IPS-20b (cell line): ENCODE results near the gene USF2.

Source experiments
- H3K27ac ChIP-seq: one replicate; pipeline ENCODE4 v1.5.1; 2013; ENCODE audit warnings: low read length
- H3K27me3 ChIP-seq: 2 replicates; pipeline ENCODE4 v1.6.1; 2013; ENCODE audit warnings: mild to moderate bottlenecking, low read length, inconsistent platforms; ENCODE audit not compliant: insufficient read depth
- H3K36me3 ChIP-seq: 2 replicates; pipeline ENCODE4 v1.6.1; 2013; ENCODE audit warnings: low read depth, mild to moderate bottlenecking, inconsistent platforms, low read length, moderate library complexity; ENCODE audit not compliant: insufficient read depth
- H3K4me1 ChIP-seq: 2 replicates; pipeline ENCODE4 v1.6.1; 2013; ENCODE audit warnings: mild to moderate bottlenecking, control low read depth, inconsistent platforms, low read length, moderate library complexity; ENCODE audit not compliant: insufficient read depth
- H3K4me3 ChIP-seq: 2 replicates; pipeline ENCODE4 v1.5.1; 2013; ENCODE audit warnings: mild to moderate bottlenecking, low read length, inconsistent platforms
- H3K9ac ChIP-seq: 2 replicates; pipeline ENCODE4 v1.6.1; 2013; ENCODE audit warnings: low read depth, mild to moderate bottlenecking, inconsistent platforms, low read length, moderate library complexity
- H3K9me3 ChIP-seq: 2 replicates; pipeline ENCODE4 v1.6.1; 2013; ENCODE audit warnings: mild to moderate bottlenecking, low read depth, low read length, inconsistent platforms; ENCODE audit not compliant: insufficient read depth

The USF2 gene

DNA sequence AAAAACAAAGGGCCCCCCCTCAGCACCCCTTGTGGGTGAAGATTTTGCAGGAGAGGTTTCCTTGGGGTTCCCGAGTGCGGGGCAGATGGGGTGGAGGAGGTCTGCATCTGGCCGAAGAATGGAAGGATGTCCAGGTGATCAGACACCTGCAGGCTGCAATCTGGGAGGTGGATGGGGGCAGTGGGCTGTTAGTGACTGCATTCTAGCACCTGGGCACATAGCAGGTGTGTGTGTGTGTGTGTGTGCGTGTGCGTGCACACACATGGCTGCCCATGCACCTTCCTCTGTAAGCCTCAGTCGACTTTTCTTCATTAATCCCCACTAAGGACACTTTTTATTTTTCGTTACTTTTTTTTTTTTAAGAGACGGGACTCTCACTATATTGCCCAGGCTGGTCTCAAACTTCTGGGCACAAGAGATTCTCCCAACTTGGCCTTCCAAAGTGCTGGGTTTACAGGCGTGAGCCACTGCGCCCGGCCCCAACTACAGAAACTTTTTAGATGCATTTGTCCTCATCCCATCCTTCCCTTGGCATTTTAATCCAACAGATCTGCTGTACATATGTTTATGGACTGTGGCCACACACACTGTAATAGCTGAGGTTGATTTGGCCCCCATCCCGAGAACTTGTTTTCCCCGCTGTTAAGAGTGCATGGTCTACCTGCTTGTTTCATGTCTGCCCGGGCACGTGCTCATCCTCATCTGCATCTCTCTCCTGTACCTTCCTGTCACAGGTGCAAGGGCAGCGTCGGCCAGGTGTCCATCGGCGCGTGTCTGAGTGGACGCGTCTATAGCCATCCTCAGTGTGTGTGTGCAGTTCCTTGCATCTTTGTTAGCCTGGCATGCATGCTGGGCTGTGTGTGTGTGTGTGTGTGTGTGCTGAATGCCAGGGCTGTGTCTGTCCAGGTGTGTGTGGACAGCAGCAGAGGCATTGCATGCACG, 23.9 kb downstream of the USF2 start:
- Histone ChIP-seq H3K4me3 (no peak overlapping the region), H3K9me3 (no peaks in the 10 kb centered on the region), H3K27ac (no peak overlapping the region), H3K4me1 (no peaks in the 10 kb centered on the region; the same call in 1 of the 2 replicates), H3K27me3 (0 out of 2 replicates have a peak, but pooled peaks cover 5% of the 10 kb centered on the region), H3K36me3 (no peaks in the 10 kb centered on the region), H3K9ac (no peak overlapping the region)

DNA sequence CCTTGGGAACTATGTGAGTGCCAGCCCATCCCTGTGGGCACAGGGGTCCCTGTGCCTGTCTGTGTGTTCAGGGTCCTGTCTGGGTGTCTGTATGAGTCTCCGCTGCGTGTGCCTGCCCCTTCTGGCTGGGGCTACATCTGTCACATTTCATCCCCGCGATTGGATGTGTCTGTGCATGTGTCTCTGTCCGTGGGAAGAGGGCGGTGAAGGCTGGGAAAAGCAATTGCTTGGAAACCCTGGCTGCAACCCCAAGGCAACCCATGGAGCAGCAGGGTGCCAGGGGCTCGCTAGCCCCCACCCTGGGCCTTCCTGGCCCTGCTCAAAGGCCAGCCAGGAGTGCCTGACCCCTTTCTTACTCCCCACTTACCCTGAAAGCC, 24.6 kb downstream of the USF2 start:
- no peak overlapping the region for H3K9ac ChIP-seq
- H3K9me3 ChIP-seq = no peaks in the 10 kb centered on the region
- no peak overlapping the region for H3K27ac ChIP-seq
- 0 out of 2 replicates have a peak, but pooled peaks cover 5% of the 10 kb centered on the region for H3K27me3 ChIP-seq
- H3K36me3 ChIP-seq = no peaks in the 10 kb centered on the region
- no peak overlapping the region for H3K4me3 ChIP-seq
- H3K4me1 ChIP-seq = no peaks in the 10 kb centered on the region; the same call in 1 of the 2 replicates

DNA sequence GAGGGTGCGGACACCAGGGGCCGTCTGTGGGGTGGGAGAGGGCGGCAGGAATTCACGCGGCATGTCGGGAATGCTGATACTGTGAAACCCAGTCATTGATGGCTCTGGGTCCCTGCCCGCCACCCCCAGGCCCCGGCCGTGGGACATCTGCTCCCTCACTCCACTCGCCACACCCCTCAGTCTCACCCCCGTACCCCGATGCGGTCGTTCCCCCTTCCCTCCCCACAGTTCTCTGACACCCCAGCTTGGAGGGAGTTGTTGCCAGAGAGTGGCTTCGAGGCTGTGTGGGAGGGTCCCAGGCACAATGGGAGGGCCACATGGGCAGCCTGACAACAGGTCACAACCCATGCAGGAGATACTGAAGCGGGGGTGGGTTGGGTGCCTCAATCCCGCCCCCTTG, 25.0 kb downstream of the USF2 start:
- Histone ChIP-seq H3K4me1 (no peaks in the 10 kb centered on the region; the same call in 1 of the 2 replicates), H3K27me3 (0 out of 2 replicates have a peak, but pooled peaks cover 5% of the 10 kb centered on the region), H3K9me3 (no peaks in the 10 kb centered on the region), H3K4me3 (no peak overlapping the region), H3K36me3 (no peaks in the 10 kb centered on the region), H3K27ac (no peak overlapping the region), H3K9ac (no peak overlapping the region)

DNA sequence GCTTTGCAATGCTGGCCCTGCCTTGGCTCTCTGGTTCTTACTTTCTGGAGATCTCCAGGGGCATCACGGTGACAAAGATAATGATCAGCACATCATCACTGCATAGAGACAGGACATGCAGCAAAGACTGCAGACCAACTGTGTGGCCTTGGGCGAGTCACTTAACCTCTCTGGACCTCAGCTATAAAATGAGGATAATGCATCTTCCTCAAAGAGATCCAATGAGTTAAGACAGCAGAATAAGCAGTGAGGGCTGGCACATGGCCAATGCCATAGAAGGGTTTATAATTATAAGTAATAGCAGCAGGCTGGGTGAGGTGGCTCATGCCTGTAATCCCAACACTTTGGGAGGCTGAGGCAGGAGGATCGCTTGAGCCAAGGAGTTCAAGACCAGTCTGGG, 25.6 kb downstream of the USF2 start:
- Histone ChIP-seq H3K4me1 (no peaks in the 10 kb centered on the region; the same call in 1 of the 2 replicates), H3K9me3 (no peaks in the 10 kb centered on the region), H3K36me3 (no peaks in the 10 kb centered on the region), H3K27me3 (0 out of 2 replicates have a peak, but pooled peaks cover 5% of the 10 kb centered on the region), H3K9ac (no peak overlapping the region), H3K4me3 (no peak overlapping the region), H3K27ac (no peak overlapping the region)

DNA sequence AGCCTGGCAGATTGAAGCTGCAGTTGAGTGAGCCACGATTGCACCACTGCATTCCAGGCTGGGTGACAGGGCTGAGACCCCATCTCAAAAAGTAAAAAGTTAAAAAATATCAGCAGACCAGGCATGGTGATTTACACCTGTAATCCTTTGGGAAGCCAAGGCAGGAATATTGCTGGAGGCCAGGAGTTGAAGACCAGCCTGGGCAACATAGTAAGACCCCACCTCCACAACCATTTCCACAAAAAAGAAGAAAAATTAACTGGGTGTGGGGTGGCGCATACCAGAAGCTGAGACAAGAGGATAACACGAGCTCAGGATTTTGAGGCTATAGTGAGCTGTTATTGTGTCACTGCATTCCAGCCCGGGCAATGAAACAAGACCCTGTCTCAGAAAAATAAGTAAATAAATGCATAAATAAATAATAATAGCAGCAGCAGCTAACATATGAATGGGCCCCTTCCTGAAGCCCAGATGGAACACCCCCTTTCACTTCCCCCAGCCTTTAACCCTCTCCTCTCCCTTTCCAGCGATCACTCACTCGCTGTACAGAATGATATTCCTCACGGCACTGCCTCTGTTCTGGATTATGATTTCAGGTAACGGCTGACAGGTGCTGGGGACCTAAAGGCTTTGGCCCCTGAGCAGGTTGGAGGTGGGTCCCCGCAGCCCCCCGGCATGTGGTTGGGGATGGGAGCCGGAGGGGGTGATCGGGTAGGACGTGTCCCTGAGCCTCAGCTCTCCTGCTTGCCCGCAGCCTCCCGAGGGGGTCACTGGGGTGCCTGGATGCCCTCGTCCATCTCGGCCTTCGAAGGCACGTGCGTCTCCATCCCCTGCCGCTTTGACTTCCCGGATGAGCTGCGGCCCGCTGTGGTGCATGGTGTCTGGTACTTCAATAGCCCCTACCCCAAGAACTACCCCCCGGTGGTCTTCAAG, 26.4 kb downstream of the USF2 start:
- Histone ChIP-seq H3K4me3 (no peak overlapping the region), H3K36me3 (no peaks in the 10 kb centered on the region), H3K9ac (no peak overlapping the region), H3K27me3 (0 out of 2 replicates have a peak, but pooled peaks cover 5% of the 10 kb centered on the region), H3K27ac (no peak overlapping the region), H3K4me1 (no peaks in the 10 kb centered on the region; the same call in 1 of the 2 replicates), H3K9me3 (no peaks in the 10 kb centered on the region)

DNA sequence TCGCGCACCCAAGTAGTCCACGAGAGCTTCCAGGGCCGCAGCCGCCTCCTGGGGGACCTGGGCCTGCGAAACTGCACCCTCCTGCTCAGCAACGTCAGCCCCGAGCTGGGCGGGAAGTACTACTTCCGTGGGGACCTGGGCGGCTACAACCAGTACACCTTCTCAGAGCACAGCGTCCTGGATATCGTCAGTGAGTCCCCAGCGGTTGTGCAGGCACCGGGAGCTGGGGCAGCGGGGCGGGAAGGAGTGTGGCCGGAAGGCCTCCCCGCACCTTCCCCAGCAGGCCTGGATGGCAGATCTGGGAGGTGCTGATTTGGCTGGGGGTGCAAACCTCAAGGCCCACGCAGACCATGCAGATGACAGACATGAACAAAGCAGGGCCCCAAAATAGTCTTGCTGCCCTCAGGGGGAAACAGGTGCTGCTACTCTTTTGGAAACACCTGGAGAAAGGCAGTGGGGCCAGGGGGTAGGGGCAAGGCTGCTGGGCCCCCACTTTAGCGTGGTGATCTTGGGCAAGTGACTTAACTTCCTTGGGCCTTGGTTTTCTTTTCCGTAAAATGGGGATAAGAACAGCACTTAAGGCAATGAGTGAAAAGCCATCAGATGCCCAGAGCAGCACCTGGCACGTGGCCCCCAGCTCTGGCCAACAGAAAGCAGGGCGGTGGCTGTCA, 27.2 kb downstream of the USF2 start:
- no peaks in the 10 kb centered on the region for H3K9me3 ChIP-seq
- no peak overlapping the region for H3K4me3 ChIP-seq
- 0 out of 2 replicates have a peak, but pooled peaks cover 5% of the 10 kb centered on the region for H3K27me3 ChIP-seq

DNA sequence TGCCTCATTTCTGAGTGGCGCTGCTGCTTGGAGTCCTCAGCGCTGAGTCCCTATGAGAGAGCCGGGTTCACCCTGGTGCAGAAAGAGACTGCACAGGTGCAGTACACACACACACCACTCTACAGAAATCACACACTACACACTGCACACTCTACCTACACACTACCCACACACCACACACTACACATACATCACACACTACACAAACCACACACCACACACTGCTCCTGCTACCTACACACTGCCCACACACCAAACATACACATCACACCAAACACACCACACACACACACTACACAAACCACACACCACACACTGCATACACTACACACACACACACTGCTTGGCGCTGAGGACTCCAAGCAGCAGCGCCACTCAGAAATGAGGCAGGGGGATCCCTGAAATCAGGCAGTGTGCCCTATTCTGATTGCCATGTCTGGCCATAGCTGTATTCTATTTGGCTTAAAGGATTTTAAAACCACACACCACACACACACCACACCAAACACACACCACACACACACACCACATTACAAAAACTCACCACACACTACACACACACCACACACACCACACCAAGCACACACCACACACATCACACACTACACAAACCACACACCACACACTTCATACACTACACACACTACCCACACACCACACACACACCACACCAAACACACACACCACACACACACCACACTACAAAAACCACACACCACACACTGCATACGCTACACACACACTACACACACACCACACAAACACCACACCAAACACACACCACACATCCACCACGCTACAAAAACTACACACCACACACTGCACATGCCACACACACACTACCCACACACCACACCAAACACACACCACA, 28.1 kb downstream of the USF2 start:
- Histone ChIP-seq H3K27me3 (0 out of 2 replicates have a peak, but pooled peaks cover 5% of the 10 kb centered on the region), H3K4me3 (no peak overlapping the region), H3K9ac (no peak overlapping the region), H3K9me3 (no peaks in the 10 kb centered on the region), H3K36me3 (no peaks in the 10 kb centered on the region), H3K27ac (no peak overlapping the region), H3K4me1 (no peaks in the 10 kb centered on the region; the same call in 1 of the 2 replicates)

More for the DNA sequence above, 27.2 kb downstream of the USF2 start:
- H3K36me3 ChIP-seq = no peaks in the 10 kb centered on the region
- no peak overlapping the region for H3K27ac ChIP-seq
- H3K9ac ChIP-seq = no peak overlapping the region
- no peaks in the 10 kb centered on the region; the same call in 1 of the 2 replicates for H3K4me1 ChIP-seq

DNA sequence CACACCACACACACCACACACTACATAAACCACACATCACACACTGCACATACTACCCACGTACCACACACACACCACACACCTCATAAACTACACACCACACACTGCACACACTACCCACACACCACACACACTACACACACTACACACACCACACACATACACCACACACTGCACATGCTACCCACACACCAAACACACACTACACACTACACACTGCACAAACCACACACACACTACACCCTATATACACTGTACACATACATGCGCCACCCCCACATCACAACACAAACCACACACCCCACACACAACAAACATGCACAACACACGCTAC, 28.7 kb downstream of the USF2 start:
- Histone ChIP-seq H3K4me1 (no peaks in the 10 kb centered on the region; the same call in 1 of the 2 replicates), H3K9ac (no peak overlapping the region), H3K27me3 (0 out of 2 replicates have a peak, but pooled peaks cover 5% of the 10 kb centered on the region), H3K9me3 (no peaks in the 10 kb centered on the region), H3K27ac (no peak overlapping the region), H3K4me3 (no peak overlapping the region), H3K36me3 (no peaks in the 10 kb centered on the region)

DNA sequence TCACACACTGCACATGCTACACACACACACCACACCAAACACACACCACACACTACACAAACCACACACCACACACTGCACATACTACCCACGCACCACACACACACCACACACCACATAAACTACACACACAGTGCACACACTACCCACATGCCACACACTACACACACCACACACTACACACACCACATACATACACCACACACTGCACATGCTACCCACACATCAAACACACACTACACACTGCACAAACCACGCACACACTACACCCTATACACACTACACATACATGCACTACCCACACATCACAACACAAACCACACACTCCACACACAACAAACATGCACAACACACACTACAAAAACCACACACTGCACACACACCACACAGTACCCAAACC, 29.2 kb downstream of the USF2 start:
- Histone ChIP-seq H3K36me3 (no peaks in the 10 kb centered on the region), H3K4me3 (no peak overlapping the region), H3K9me3 (no peaks in the 10 kb centered on the region), H3K4me1 (no peaks in the 10 kb centered on the region; the same call in 1 of the 2 replicates), H3K27me3 (0 out of 2 replicates have a peak, but pooled peaks cover 2% of the 10 kb centered on the region), H3K27ac (no peak overlapping the region), H3K9ac (no peak overlapping the region)

DNA sequence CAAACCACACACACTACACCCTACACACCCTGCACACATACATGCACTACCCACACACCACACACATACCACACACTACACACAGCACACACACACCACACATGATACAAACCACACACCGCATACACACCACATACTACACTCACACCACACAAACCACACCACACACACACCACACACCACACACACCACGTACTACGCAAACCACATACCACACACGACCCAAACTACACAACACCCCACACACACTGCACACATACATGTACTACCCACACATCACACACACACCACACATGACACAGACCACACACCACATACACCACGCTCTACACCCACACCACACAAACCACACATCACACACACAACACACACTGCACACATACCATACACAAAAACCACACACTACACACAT, 29.8 kb downstream of the USF2 start:
- H3K36me3 ChIP-seq = no peaks in the 10 kb centered on the region
- no peak overlapping the region for H3K27ac ChIP-seq
- no peak overlapping the region for H3K9ac ChIP-seq
- H3K4me3 ChIP-seq = no peak overlapping the region
- no peaks in the 10 kb centered on the region for H3K27me3 ChIP-seq
- H3K4me1 ChIP-seq = no peaks in the 10 kb centered on the region; the same call in 1 of the 2 replicates
- no peaks in the 10 kb centered on the region for H3K9me3 ChIP-seq
